NCI-H446 treated with DMSO at 0.1 percent for 48 hours (cell line): Measurements from ENCODE around the gene PCDHA1.
"Not testable (repeated sequence)": the region's sequence is repeated elsewhere in the genome, so short reads cannot be mapped to it uniquely, and the experiment has no call there.

ENCODE experiments used
- DNase-seq: peaks from one replicate; lab custom pipeline; 2025; lab: John Stamatoyannopoulos, UW

Gene PCDHA1

DNA sequence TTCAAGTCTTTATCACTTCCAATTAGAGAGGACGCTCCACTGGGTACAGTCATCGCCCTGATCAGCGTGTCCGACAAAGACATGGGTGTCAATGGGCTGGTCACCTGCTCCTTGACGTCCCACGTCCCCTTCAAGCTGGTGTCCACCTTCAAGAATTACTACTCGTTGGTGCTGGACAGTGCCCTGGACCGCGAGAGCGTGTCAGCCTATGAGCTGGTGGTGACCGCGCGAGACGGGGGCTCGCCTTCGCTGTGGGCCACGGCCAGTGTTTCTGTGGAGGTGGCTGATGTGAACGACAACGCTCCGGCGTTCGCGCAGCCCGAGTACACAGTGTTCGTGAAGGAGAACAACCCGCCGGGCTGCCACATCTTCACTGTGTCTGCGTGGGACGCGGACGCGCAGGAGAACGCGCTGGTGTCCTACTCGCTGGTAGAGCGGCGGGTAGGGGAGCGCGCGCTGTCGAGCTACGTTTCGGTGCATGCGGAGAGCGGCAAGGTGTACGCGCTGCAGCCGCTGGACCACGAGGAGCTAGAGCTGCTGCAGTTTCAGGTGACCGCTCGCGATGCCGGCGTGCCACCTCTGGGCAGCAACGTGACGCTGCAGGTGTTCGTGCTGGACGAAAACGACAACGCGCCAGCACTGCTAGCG lies 22.4 kb downstream of the PCDHA1 start:
- DNase-seq: not testable (repeated sequence)

DNA sequence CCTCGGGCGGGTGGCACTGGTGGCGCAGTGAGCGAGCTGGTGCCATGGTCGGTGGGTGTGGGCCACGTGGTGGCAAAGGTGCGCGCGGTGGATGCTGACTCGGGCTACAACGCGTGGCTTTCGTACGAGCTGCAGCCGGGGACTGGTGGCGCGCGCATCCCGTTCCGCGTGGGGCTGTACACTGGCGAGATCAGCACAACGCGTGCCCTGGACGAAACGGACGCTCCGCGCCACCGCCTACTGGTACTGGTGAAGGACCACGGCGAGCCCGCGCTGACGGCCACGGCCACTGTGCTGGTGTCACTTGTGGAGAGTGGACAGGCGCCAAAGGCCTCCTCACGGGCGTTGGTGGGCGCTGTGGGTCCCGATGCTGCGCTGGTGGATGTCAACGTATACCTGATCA lies 22.9 kb downstream of the PCDHA1 start:
- DNase-seq: no peak

DNA sequence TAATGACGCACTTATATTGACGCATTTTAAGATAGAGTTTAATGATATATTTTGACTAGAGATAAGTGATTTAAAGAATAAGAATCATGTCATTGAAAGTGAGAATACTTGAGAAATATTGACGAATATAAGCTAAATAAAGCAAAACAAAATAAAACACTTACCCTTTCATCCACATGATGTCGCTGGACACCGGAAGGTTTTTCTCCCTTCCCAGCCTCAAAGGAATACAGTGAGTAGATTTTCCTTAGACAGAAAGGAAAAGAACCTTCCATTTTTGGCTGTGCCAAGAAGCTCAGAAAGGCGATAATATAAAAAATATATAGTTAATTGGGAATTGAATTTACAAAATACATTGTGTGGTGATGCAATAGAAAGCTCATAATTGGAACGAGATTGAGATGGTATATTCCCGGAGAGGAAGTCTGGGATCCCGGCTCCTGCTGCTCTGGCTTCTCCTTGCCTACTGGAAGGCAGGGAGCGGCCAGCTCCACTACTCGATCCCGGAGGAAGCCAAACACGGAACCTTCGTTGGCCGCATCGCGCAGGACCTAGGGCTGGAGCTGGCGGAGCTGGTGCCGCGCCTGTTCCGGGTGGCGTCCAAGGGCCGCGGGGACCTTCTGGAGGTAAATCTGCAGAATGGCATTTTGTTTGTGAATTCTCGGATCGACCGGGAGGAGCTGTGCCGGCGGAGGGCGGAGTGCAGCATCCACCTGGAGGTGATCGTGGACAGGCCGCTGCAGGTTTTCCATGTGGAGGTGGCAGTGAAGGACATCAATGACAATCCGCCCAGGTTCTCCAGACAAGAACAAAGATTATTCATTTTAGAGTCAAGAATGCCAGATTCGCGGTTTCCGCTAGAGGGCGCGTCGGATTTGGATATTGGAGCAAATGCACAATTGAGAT lies 35.7 kb downstream of the PCDHA1 start, which contains the start of gene PCDHA5:
TSS of gene PCDHA5 (plus strand) at position 239 of the 906 bp plus-strand sequence.
- DNase-seq: no peak

DNA sequence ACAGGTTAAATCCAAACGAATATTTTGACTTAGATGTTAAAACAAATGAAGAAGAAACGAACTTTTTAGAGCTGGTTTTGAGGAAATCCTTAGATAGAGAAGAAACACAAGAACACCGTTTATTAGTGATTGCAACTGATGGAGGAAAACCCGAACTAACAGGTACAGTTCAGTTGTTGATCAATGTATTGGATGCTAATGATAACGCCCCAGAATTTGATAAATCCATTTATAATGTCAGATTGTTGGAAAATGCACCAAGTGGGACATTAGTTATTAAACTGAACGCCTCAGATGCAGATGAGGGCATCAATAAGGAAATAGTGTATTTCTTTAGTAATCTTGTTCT lies 36.3 kb downstream of the PCDHA1 start:
- no peak for DNase-seq

DNA sequence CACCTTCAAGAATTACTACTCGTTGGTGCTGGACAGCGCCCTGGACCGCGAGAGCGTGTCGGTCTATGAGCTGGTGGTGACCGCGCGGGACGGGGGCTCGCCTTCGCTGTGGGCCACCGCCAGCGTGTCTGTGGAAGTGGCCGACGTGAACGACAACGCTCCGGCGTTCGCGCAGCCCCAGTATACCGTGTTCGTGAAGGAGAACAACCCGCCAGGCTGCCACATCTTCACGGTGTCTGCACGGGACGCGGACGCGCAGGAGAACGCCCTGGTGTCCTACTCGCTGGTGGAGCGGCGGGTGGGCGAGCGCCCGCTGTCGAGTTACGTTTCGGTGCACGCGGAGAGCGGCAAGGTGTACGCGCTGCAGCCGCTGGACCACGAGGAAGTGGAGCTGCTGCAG lies 37.0 kb downstream of the PCDHA1 start:
- DNase-seq: not testable (repeated sequence)

DNA sequence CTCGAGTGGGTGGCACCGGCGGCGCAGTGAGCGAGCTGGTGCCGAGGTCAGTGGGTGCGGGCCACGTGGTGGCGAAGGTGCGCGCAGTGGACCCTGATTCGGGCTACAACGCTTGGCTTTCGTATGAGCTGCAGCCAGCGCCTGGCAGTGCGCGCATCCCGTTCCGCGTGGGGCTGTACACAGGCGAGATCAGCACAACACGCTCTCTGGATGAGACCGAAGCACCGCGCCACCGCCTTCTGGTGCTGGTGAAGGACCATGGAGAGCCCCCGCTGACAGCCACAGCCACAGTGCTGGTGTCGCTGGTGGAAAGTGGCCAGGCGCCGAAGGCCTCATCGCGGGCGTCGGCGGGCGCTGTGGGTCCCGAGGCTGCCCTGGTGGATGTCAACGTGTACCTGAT lies 37.5 kb downstream of the PCDHA1 start:
- no peak for DNase-seq

DNA sequence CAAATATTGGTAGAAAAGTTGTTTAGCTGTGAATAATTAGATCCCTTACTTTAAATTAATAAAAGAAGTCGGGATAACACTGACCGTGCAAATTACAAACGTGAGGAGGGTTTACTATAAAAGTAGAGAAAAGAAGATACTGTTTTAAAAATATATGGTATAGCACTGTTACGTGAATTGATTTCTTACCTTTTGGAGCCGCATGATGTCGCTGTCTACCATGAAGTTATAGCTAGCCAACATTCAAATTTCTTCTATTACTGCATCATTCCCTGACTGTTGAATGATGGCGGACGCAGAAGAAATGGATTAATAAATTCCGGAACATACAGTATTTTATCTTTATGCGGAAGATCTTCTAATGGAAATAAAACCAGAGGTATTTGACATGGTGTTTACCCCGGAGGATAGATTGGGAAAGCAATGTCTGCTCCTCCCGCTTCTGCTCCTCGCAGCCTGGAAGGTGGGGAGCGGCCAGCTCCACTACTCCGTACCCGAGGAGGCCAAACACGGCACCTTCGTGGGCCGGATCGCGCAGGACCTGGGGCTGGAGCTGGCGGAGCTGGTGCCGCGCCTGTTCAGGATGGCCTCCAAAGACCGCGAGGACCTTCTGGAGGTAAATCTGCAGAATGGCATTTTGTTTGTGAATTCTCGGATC lies 41.9 kb downstream of the PCDHA1 start, which contains the start of gene PCDHA6:
TSS of gene PCDHA6 (plus strand) at position 257 of the 658 bp plus-strand sequence. CDS start at position 389, 132 bp downstream.
- DNase-seq: peak; percentile 23

DNA sequence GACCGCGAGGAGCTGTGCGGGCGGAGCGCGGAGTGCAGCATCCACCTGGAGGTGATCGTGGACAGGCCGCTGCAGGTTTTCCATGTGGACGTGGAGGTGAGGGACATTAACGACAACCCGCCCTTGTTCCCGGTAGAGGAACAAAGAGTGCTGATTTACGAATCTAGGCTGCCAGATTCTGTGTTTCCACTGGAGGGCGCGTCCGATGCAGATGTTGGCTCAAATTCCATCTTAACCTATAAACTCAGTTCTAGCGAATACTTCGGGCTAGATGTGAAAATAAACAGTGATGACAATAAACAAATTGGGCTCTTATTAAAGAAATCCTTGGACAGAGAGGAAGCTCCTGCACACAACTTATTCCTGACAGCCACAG lies 42.4 kb downstream of the PCDHA1 start:
- peak; percentile 19 for DNase-seq

DNA sequence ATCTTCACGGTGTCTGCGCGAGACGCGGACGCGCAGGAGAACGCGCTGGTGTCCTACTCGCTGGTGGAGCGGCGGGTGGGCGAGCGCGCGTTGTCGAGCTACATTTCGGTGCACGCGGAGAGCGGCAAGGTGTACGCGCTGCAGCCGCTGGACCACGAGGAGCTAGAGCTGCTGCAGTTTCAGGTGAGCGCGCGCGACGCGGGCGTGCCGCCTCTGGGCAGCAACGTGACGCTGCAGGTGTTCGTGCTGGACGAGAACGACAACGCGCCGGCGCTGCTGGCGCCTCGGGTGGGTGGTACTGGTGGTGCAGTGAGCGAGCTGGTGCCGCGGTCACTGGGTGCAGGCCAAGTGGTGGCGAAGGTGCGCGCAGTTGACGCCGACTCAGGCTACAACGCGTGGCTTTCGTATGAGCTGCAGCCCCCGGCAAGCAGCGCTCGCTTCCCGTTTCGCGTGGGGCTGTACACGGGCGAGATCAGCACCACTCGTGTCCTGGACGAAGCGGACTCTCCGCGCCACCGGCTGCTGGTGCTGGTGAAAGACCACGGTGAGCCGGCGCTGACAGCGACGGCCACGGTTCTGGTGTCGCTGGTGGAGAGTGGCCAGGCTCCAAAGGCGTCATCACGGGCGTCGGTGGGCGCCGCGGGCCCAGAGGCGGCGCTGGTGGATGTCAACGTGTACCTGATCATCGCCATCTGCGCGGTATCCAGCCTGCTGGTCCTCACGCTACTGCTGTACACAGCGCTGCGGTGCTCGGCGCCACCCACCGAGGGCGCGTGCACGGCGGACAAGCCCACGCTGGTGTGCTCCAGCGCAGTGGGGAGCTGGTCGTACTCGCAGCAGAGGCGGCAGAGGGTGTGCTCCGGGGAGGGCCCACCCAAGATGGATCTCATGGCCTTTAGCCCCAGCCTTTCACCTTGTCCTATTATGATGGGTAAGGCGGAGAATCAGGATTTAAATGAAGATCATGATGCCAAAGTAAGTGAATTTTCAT lies 43.9 kb downstream of the PCDHA1 start:
- not testable (repeated sequence) for DNase-seq

DNA sequence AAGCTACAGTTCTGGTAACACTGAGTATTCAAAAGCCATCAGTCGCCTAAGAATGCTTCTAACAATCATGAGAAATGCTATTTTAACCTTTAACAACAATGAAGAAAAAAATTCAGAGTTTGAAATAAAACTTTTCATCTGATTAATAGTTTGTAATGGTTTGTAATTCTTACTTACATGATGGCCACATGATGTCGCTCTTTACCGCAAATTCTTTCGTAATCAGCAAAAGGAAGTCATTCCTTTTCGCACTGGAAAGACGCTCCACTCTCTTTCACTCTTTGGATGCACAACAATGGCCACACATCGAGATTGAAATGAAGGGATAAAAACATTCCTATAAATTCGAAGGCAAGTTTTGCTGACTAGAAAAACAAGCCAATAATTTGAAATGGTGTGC lies 48.1 kb downstream of the PCDHA1 start, which contains the start of gene PCDHA7:
TSS of gene PCDHA7 (plus strand) at position 277 of the 400 bp plus-strand sequence. CDS start at position 392, 115 bp downstream.
- DNase-seq: no peak

DNA sequence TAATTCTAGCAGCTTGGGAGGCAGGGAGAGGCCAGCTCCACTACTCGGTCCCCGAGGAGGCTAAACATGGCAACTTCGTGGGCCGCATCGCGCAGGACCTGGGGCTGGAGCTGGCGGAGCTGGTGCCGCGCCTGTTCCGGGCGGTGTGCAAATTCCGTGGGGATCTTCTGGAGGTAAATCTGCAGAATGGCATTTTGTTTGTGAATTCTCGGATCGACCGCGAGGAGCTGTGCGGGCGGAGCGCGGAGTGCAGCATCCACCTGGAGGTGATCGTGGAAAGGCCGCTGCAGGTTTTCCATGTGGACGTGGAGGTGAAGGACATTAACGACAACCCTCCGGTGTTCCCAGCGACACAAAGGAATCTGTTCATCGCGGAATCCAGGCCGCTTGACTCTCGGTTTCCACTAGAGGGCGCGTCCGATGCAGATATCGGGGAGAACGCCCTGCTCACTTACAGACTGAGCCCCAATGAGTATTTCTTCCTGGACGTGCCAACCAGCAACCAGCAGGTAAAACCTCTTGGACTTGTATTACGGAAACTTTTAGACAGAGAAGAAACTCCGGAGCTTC lies 48.6 kb downstream of the PCDHA1 start:
- not testable (repeated sequence) for DNase-seq

DNA sequence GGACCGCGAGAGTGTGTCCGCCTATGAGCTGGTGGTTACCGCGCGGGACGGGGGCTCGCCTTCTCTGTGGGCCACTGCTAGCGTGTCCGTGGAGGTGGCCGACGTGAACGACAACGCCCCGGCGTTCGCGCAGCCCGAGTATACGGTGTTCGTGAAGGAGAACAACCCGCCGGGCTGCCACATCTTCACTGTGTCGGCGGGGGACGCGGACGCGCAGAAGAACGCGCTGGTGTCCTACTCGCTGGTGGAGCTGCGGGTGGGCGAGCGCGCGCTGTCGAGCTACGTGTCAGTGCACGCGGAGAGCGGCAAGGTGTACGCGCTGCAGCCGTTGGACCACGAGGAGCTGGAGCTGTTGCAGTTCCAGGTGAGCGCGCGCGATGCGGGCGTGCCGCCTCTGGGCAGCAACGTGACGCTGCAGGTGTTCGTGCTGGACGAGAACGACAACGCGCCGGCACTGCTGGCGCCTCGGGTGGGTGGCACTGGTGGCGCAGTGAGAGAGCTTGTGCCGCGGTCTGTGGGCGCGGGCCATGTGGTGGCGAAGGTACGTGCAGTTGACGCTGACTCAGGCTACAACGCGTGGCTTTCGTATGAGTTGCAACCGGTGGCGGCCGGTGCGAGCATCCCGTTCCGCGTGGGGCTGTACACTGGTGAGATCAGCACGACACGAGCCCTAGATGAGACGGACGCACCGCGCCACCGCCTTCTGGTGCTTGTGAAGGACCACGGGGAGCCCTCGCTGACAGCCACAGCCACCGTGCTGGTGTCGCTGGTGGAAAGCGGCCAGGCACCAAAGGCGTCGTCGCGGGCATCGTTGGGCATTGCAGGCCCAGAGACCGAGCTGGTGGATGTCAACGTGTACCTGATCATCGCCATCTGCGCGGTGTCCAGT lies 49.9 kb downstream of the PCDHA1 start:
- DNase-seq: no peak

DNA sequence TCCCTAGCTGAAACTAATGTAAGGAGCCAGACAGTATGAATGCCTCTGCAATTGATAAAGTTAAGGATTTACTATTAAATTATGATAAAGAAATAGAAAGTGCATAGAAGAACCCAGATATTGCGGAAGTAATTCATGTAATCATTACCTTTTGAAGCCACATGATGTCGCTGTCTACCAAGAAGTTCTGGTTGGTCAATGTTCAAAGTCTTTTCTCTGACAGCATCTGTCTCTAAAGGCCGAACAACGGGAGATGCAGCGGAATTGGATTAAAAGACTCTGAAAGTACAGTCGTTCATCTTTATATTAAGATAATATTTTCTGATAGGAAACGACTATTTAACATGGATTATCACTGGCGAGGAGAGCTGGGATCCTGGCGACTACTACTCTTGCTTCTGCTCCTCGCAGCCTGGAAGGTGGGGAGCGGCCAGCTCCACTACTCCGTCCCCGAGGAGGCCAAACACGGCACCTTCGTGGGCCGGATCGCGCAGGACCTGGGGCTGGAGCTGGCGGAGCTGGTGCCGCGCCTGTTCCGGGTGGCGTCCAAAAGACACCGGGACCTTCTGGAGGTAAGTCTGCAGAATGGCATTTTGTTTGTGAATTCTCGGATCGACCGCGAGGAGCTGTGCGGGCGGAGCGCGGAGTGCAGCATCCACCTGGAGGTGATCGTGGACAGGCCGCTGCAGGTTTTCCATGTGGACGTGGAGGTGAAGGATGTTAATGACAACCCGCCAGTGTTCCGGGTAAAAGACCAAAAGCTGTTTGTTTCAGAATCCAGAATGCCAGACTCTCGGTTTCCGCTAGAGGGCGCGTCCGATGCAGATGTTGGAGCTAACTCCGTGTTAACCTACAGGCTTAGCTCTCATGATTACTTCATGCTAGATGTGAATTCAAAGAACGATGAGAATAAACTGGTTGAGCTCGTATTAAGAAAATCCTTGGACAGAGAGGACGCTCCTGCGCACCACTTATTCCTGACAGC lies 55.3 kb downstream of the PCDHA1 start, which contains the start of gene PCDHA8:
TSS of gene PCDHA8 (plus strand) at position 210 of the 985 bp plus-strand sequence. CDS start at position 345, 135 bp downstream.
- DNase-seq: no peak

DNA sequence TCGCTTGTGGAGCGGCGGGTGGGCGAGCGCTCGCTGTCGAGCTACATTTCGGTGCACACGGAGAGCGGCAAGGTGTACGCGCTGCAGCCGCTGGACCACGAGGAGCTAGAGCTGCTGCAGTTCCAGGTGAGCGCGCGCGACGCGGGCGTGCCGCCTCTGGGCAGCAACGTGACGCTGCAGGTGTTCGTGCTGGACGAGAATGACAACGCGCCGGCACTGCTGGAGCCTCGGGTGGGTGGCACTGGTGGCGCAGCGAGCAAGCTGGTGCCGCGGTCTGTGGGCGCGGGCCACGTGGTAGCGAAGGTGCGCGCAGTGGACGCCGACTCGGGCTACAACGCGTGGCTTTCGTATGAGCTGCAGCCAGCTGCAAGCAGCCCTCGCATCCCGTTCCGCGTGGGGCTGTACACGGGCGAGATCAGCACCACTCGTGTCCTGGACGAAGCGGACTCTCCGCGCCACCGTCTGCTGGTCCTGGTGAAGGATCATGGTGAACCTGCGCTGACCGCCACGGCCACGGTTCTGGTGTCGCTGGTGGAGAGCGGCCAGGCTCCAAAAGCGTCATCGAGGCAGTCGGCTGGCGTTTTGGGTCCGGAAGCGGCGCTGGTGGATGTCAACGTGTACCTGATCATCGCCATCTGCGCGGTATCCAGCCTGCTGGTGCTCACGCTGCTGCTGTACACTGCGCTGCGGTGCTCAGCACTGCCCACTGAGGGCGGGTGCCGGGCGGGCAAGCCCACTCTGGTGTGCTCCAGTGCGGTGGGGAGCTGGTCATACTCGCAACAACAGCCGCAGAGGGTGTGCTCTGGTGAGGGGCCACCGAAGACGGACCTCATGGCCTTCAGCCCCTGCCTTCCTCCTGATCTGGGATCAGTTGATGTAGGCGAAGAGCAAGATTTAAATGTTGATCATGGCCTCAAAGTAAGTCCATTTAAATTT lies 57.1 kb downstream of the PCDHA1 start:
- DNase-seq: no peak

DNA sequence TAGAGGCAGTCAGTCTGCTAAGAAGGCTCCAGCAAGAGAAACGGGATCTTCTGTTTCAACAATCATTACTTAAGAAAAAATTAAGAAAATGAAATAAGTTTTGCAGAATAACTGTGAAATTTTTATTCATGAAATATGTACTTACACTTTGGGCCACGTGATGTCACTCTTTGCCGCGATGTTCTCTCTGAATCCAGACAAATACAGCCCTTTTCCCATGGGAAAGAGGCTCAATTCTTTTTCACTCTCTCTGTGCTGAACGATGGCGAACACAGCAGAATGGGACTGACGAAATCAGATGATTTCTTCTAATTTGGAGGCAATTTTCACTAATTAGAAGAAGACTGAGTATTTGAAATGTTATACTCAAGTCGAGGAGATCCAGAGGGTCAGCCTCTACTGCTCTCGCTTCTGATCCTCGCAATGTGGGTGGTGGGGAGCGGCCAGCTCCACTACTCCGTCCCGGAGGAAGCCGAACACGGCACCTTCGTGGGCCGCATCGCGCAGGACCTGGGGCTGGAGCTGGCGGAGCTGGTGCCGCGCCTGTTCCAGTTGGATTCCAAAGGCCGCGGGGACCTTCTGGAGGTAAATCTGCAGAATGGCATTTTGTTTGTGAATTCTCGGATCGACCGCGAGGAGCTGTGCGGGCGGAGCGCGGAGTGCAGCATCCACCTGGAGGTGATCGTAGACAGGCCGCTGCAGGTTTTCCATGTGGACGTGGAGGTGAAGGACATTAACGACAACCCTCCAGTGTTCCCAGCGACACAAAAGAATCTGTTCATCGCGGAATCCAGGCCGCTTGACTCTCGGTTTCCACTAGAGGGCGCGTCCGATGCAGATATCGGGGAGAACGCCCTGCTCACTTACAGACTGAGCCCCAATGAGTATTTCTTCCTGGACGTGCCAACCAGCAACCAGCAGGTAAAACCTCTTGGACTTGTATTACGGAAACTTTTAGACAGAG lies 62.5 kb downstream of the PCDHA1 start, which contains the start of gene PCDHA9:
TSS of gene PCDHA9 (plus strand) at position 244 of the 964 bp plus-strand sequence. CDS start at position 358, 114 bp downstream.
- DNase-seq: not testable (repeated sequence)
